OCI-LY1 (cell line): ENCODE data around the gene PPIL3.

ENCODE experiments used
- H2AFZ ChIP-seq: fragments of 200-600 bp; sonication (generic), shearing (Covaris generic); 2 replicates; pipeline ENCODE4 v1.6.0; 2014; ENCODE audit warnings: antibody characterized with exemption, mild to moderate bottlenecking, low read length
- H3F3A ChIP-seq: fragments of 200-600 bp; sonication (generic), shearing (Covaris generic); 2 replicates; pipeline ENCODE4 v1.6.0; 2014; ENCODE audit warnings: mild to moderate bottlenecking, antibody characterized with exemption, low read length, moderate library complexity; ENCODE audit not compliant: insufficient read depth
- H3K27ac ChIP-seq: fragments of 200-600 bp; sonication (generic); 2 replicates; pipeline ENCODE4 v1.5.1; 2014; ENCODE audit warnings: low read length, mixed run types, mild to moderate bottlenecking, low read depth; ENCODE audit not compliant: poor library complexity, severe bottlenecking
- H3K27me3 ChIP-seq: fragments of 200-600 bp; sonication (generic); 2 replicates; pipeline ENCODE4 v1.6.0; 2014; ENCODE audit warnings: antibody characterized with exemption, mild to moderate bottlenecking, low read length, moderate library complexity; ENCODE audit not compliant: insufficient read depth
- H3K36me3 ChIP-seq: fragments of 200-600 bp; sonication (generic); 2 replicates; pipeline ENCODE4 v1.6.1; 2014; ENCODE audit warnings: mild to moderate bottlenecking, antibody characterized with exemption, low read length, moderate library complexity, mixed read lengths; ENCODE audit not compliant: insufficient read depth
- H3K4me1 ChIP-seq: fragments of 200-600 bp; sonication (generic); 2 replicates; pipeline ENCODE4 v1.5.1; 2014; ENCODE audit warnings: mild to moderate bottlenecking, low read length, moderate library complexity; ENCODE audit not compliant: insufficient read depth, severe bottlenecking
- H3K4me2 ChIP-seq: fragments of 200-600 bp; sonication (generic), shearing (Covaris generic); 2 replicates; pipeline ENCODE4 v1.6.1; 2014; ENCODE audit warnings: low read length
- H3K4me3 ChIP-seq: fragments of 200-600 bp; sonication (generic); 2 replicates; pipeline ENCODE4 v1.5.1; 2014; ENCODE audit warnings: low read length, low read depth, mild to moderate bottlenecking, mixed read lengths; ENCODE audit not compliant: poor library complexity, severe bottlenecking
- H3K79me2 ChIP-seq: fragments of 200-600 bp; shearing (Covaris generic); 2 replicates; pipeline ENCODE4 v1.6.1; 2016; ENCODE audit warnings: mixed run types, low read length, mixed read lengths; ENCODE audit not compliant: insufficient read depth
- H3K9ac ChIP-seq: fragments of 200-600 bp; sonication (generic), shearing (Covaris generic); 2 replicates; pipeline ENCODE4 v1.6.1; 2014; ENCODE audit warnings: mild to moderate bottlenecking, low read length, mixed read lengths
- H3K9me2 ChIP-seq: fragments of 200-600 bp; sonication (generic), shearing (Covaris generic); 2 replicates; pipeline ENCODE4 v1.6.1; 2014; ENCODE audit warnings: low read depth, mild to moderate bottlenecking, low read length, mixed read lengths
- H3K9me3 ChIP-seq: fragments of 200-600 bp; shearing (Covaris generic); 2 replicates; pipeline ENCODE4 v1.6.1; 2014; ENCODE audit warnings: low read length, mixed read lengths
- H4K20me1 ChIP-seq: fragments of 200-600 bp; sonication (generic), shearing (Covaris generic); 2 replicates; pipeline ENCODE4 v1.6.0; 2016; ENCODE audit warnings: mild to moderate bottlenecking, low read length; ENCODE audit not compliant: insufficient read depth
- CTCF ChIP-seq: fragments of 200-600 bp; sonication (generic), shearing (Covaris generic); IDR thresholded peaks from 2 replicates; pipeline ENCODE4 v1.5.1; 2017; ENCODE audit warnings: mild to moderate bottlenecking, antibody characterized with exemption, low read length, moderate library complexity, mixed read lengths
- EZH2 ChIP-seq: fragments of 200-600 bp; sonication (generic), shearing (Covaris generic); IDR thresholded peaks from 2 replicates; pipeline ENCODE4 v1.8.0; 2017; ENCODE audit warnings: borderline replicate concordance, mixed run types, mild to moderate bottlenecking, antibody characterized with exemption, low read length, moderate library complexity, mixed read lengths

The PPIL3 gene

GRCh38 chr2:200922439-200922838 lies 33.6 kb upstream of the PPIL3 start:
- Histone ChIP-seq H4K20me1 (no peaks in the 10 kb centered on the region), H3K36me3 (peaks cover 81% of the 10 kb centered on the region)
- TF ChIP-seq EZH2, result no peak
- TF ChIP-seq CTCF, result no peak

DNA sequence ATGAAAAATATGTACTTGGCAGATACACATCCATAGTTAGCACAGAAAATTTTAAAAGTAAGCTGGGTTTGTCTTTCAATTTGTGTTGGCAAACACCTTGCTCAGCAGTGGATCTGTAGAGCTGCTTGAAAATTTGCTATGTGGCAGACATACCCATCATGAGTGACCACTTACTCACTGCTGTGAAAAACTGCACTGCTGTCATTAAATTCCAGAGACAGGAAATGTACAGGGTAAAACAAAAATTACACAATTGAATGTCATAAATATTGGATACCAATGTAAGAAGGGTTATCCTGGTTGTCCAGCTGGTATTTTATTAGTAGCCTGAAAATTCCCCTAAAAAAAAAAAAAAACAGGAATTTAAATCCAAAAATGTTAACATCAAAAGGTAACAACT lies 24.8 kb upstream of the PPIL3 start:
- no peaks in the 10 kb centered on the region for H4K20me1 ChIP-seq
- no peak overlapping the region for H3K4me3 ChIP-seq
- H3K36me3 ChIP-seq, result peaks cover 69% of the 10 kb centered on the region
- H3K9me2 ChIP-seq, result no peaks in the 10 kb centered on the region
- no peaks in the 10 kb centered on the region for H3K27me3 ChIP-seq
- no peak overlapping the region for H3K4me2 ChIP-seq
- H3K4me1 ChIP-seq, result no peaks in the 10 kb centered on the region
- no peaks in the 10 kb centered on the region for H3K9me3 ChIP-seq
- H3K9ac ChIP-seq, result no peak overlapping the region
- no peaks in the 10 kb centered on the region for H3F3A ChIP-seq
- no peak overlapping the region for H3K27ac ChIP-seq
- H3K79me2 ChIP-seq, result no peaks in the 10 kb centered on the region
- no peak overlapping the region for H2AFZ ChIP-seq
- TF ChIP-seq CTCF (no peak), EZH2 (no peak)

More at GRCh38 chr2:200922439-200922838, 33.6 kb upstream of the PPIL3 start:
- H3F3A ChIP-seq, result no peaks in the 10 kb centered on the region
- no peak overlapping the region for H3K27ac ChIP-seq
- no peaks in the 10 kb centered on the region for H3K9me2 ChIP-seq
- H3K9me3 ChIP-seq, result no peaks in the 10 kb centered on the region
- H2AFZ ChIP-seq, result no peak overlapping the region
- H3K4me2 ChIP-seq, result no peak overlapping the region
- no peak overlapping the region for H3K9ac ChIP-seq
- H3K27me3 ChIP-seq, result no peaks in the 10 kb centered on the region
- no peak overlapping the region for H3K4me3 ChIP-seq
- H3K4me1 ChIP-seq, result no peaks in the 10 kb centered on the region
- H3K79me2 ChIP-seq, result no peaks in the 10 kb centered on the region

- no peak overlapping the region for H3K9ac ChIP-seq
- H3K9me3 ChIP-seq, result no peaks in the 10 kb centered on the region
- no peaks in the 10 kb centered on the region for H3K9me2 ChIP-seq
- no peak overlapping the region for H3K27ac ChIP-seq
- H3K79me2 ChIP-seq, result no peaks in the 10 kb centered on the region
- no peaks in the 10 kb centered on the region for H3F3A ChIP-seq
- no peaks in the 10 kb centered on the region for H4K20me1 ChIP-seq
- H3K4me1 ChIP-seq, result no peaks in the 10 kb centered on the region
- H3K36me3 ChIP-seq, result peaks cover 56% of the 10 kb centered on the region
- no peak overlapping the region for H3K4me2 ChIP-seq
- no peaks in the 10 kb centered on the region for H3K27me3 ChIP-seq
- H3K4me3 ChIP-seq, result no peak overlapping the region
- no peak for TF ChIP-seq CTCF
- TF ChIP-seq EZH2, result no peak
- H2AFZ ChIP-seq, result no peak overlapping the region
Measured at GRCh38 chr2:200909958-200910357, 21.1 kb upstream of the PPIL3 start.
